B cell (primary cell): ENCODE measurements around the gene TNIP1.

Source experiments
- CTCF ChIP-seq: fragments of 200-600 bp; IDR thresholded peaks from one replicate; pipeline ENCODE4 v1.8.0; 2022; ENCODE audit warnings: antibody characterized with exemption, mild to moderate bottlenecking
- EZH2 ChIP-seq: IDR thresholded peaks from 2 replicates; pipeline ENCODE4 v1.6.1; 2012; ENCODE audit warnings: borderline replicate concordance, low read depth, mild to moderate bottlenecking, moderate library complexity, low read length; ENCODE audit not compliant: insufficient read depth, poor library complexity, severe bottlenecking

- TF ChIP-seq CTCF = no peak
- no peak for TF ChIP-seq EZH2
Observed at GRCh38 chr5:151030056-151030336, 50.8 kb downstream of the TNIP1 start.
